Lung (tissue), 12 donors: ENCODE data around the gene BIRC5. TPM values are rescaled to one million over a fixed set of nuclear protein-coding genes. Genes with fewer than 3 reads are reported as not detected.
A peak's percentile ranks its signal among the peaks of the same experiment; 100 is the strongest.
"Not testable (repeated sequence)": the region's sequence is repeated elsewhere in the genome, so short reads cannot be mapped to it uniquely, and the experiment has no call there.

Experiments used
- ATAC-seq: fragments of 200-7000 bp; cut with Tn5 transposase; one replicate; pipeline ENCODE4 v1.9.1; 2020; ENCODE audit warnings: moderate number of reproducible peaks; ENCODE audit not compliant: insufficient read depth, low FRiP score
- DNase-seq, 3 donors: peaks; one replicate each; pipeline ENCODE4 v3.0.0-alpha.2; 2013 to 2017
- H3K27ac ChIP-seq, 2 donors: one replicate each; pipeline ENCODE4 v1.5.1; 2013; ENCODE audit warnings: mild to moderate bottlenecking in 2 of 2, moderate library complexity in 2 of 2, control low read depth in 1 of 2, inconsistent platforms in 1 of 2, low read depth in 1 of 2, low read length in 1 of 2
- H3K27me3 ChIP-seq, 3 donors: one replicate each; pipeline ENCODE4 v1.5.1; 2013; ENCODE audit warnings: low read length in 2 of 3; ENCODE audit not compliant: control insufficient read depth in 3 of 3, insufficient read depth in 3 of 3
- H3K36me3 ChIP-seq, 4 donors: one replicate each; pipeline ENCODE4 v1.5.1; 2013; ENCODE audit warnings: low read length in 4 of 4, mild to moderate bottlenecking in 1 of 4, moderate library complexity in 1 of 4; ENCODE audit not compliant: control insufficient read depth in 4 of 4, insufficient read depth in 4 of 4
- H3K4me1 ChIP-seq, 5 donors: one replicate each; pipeline ENCODE4 v1.5.1; 2013; ENCODE audit warnings: low read length in 5 of 5, mild to moderate bottlenecking in 2 of 5, moderate library complexity in 1 of 5; ENCODE audit not compliant: control insufficient read depth in 5 of 5, insufficient read depth in 5 of 5
- H3K4me3 ChIP-seq: one replicate; pipeline ENCODE4 v1.5.1; 2013; ENCODE audit warnings: mild to moderate bottlenecking, control low read depth, moderate library complexity
- H3K9ac ChIP-seq, 2 donors: one replicate each; pipeline ENCODE4 v1.5.1; 2013; ENCODE audit warnings: low read length in 2 of 2, control low read depth in 1 of 2; ENCODE audit not compliant: insufficient read depth in 1 of 2
- H3K9me3 ChIP-seq, 4 donors: one replicate each; pipeline ENCODE4 v1.5.1; 2013; ENCODE audit warnings: low read length in 3 of 4, mild to moderate bottlenecking in 1 of 4, moderate library complexity in 1 of 4; ENCODE audit not compliant: control insufficient read depth in 4 of 4, insufficient read depth in 3 of 4
- CTCF ChIP-seq: IDR thresholded peaks from 2 replicates; pipeline ENCODE4 v1.5.1; 2012; ENCODE audit warnings: mild to moderate bottlenecking; ENCODE audit errors: control extremely low read depth, extremely low read depth
- WGBS, 2 donors: extraction: QIAGEN DNeasy Blood & Tissue Kit; methylation state at CpG; one replicate each; pipeline ENCODE4 v1.1.7; 2013; 5-methylcytosine and 5-hydroxymethylcytosine counted together
- polyA plus RNA-seq, 2 donors: library from polyadenylated mRNA; stranded (reverse); fragments of 200-250 nt; gene quantifications; one replicate each; pipeline ENCODE4 v1.2.1, GENCODE V29; 2013
- total RNA-seq, 2 donors: library from RNA; depleted of rRNA in 1 of 2; stranded (reverse); fragments of >200 nt in 1 of 2; gene quantifications; one replicate each; pipeline ENCODE4 v1.2.1, GENCODE V29; 2014 to 2021
- donor health status: control.
- donor health status: control.
- donor health status: Bipolar disorder and iron deficiency.
- donor health status: healthy.
- donor health status: DM: yes; HTN: yes; CAD: no.

The BIRC5 gene
- total and polyA plus RNA-seq, 4 donors: 1.1 to 11.2 (median 2.4) TPM

GRCh38 chr17:78168242-78168902 is 45.7 kb upstream of the BIRC5 start, which contains the start of gene SYNGR2:
Gene SYNGR2 (plus strand): TSS chr17:78168581. CDS start chr17:78168617, 36 bp downstream.
- H3K27ac ChIP-seq: peak within 1 kb of the TSS; percentile 91 to 94

GRCh38 chr17:78168903-78169793 is 44.9 kb upstream of the BIRC5 start:
- ATAC-seq (no peak), DNase-seq (peak in 1 of 3 donors; percentile 19)
- H3K4me1 ChIP-seq: peaks cover 0 to 33% (median 10%) of the 10 kb centered on the region in 5 donors
- H3K36me3 ChIP-seq: peaks cover 0 to 12% (median 0%) of the 10 kb centered on the region in 4 donors
- no peaks in the 10 kb centered on the region for H3K9me3 ChIP-seq
- H3K4me3 ChIP-seq: peak overlapping the region; percentile 69
- H3K27ac ChIP-seq: peak overlapping the region; percentile 91 to 94
- H3K27me3 ChIP-seq: no peaks in the 10 kb centered on the region
- no peak for TF ChIP-seq CTCF
- WGBS, 2 donors: 7 to 15% methylated on average over 28 to 38 of the region's 38 CpGs
- H3K9ac ChIP-seq: no peak overlapping the region

More at GRCh38 chr17:78168242-78168902, 45.7 kb upstream of the BIRC5 start, which contains the start of gene SYNGR2:
- Histone ChIP-seq H3K36me3 (peaks cover 0 to 12% (median 0%) of the 10 kb centered on the region in 4 donors), H3K9me3 (no peaks in the 10 kb centered on the region), H3K4me3 (peak within 1 kb of the TSS; percentile 69), H3K27me3 (no peaks in the 10 kb centered on the region), H3K9ac (no peak within 1 kb of the TSS), H3K4me1 (peaks cover 0 to 27% (median 9%) of the 10 kb centered on the region in 5 donors)
- ATAC-seq: peak; percentile 72
- no peak for TF ChIP-seq CTCF
- peak; percentile 55 to 72 (median 65) for DNase-seq
- 0 to 1% methylated on average over 51 to 84 of the region's 84 CpGs for WGBS, 2 donors

- Histone ChIP-seq H3K27me3 (no peaks in the 10 kb centered on the region), H3K9ac (no peak overlapping the region), H3K9me3 (no peaks in the 10 kb centered on the region), H3K4me1 (peaks cover 0 to 43% (median 10%) of the 10 kb centered on the region in 5 donors), H3K36me3 (peaks cover 0 to 12% (median 0%) of the 10 kb centered on the region in 4 donors), H3K27ac (peak overlapping the region in 1 of 2 donors; percentile 53), H3K4me3 (no peak overlapping the region)
- ATAC-seq: no peak
- no peak for DNase-seq
- TF ChIP-seq CTCF: no peak
- 79 to 86% methylated on average over 31 of the region's 31 CpGs for WGBS, 2 donors
These were observed 43.1 kb upstream of the BIRC5 start for GRCh38 chr17:78170692-78171590.

- 78 to 85% methylated on average over 19 of the region's 19 CpGs for WGBS, 2 donors
- Histone ChIP-seq H3K27ac (peak overlapping the region; percentile 17 to 85), H3K4me1 (peaks cover 0 to 48% (median 10%) of the 10 kb centered on the region in 5 donors), H3K36me3 (peaks cover 0 to 12% (median 0%) of the 10 kb centered on the region in 4 donors)
- not testable (repeated sequence) for H3K4me3 ChIP-seq, DNase-seq, H3K9ac ChIP-seq, H3K9me3 ChIP-seq, H3K27me3 ChIP-seq, ATAC-seq
These were observed 42.3 kb upstream of the BIRC5 start for GRCh38 chr17:78171591-78172248.
